Hepatocyte (in vitro differentiated cells): ENCODE measurements around the gene POLD2. TPM values are rescaled to one million over a fixed set of nuclear protein-coding genes. Genes with fewer than 3 reads are reported as not detected.

Experiments used
- DNase-seq: peaks from one replicate; pipeline ENCODE4 v3.0.0-alpha.2; 2016; ENCODE audit warnings: low spot score
- H2AFZ ChIP-seq: fragments of 200-600 bp; sonication (generic); 2 replicates; pipeline ENCODE4 v1.6.0; 2016; ENCODE audit warnings: antibody characterized with exemption, mild to moderate bottlenecking
- H3K27ac ChIP-seq: fragments of 200-600 bp; sonication (generic); 2 replicates; pipeline ENCODE4 v1.5.1; 2016; ENCODE audit warnings: mild to moderate bottlenecking
- H3K27me3 ChIP-seq: fragments of 200-600 bp; sonication (generic); 2 replicates; pipeline ENCODE4 v1.6.1; 2016
- H3K36me3 ChIP-seq: fragments of 200-600 bp; sonication (generic); replicated peaks from 2 replicates; pipeline ENCODE4 v1.5.1; 2016; ENCODE audit warnings: low read depth; ENCODE audit not compliant: insufficient read depth
- H3K4me1 ChIP-seq: fragments of 200-600 bp; sonication (generic); 2 replicates; pipeline ENCODE4 v1.5.1; 2016; ENCODE audit warnings: mild to moderate bottlenecking, moderate library complexity; ENCODE audit not compliant: insufficient read depth
- H3K4me2 ChIP-seq: fragments of 200-600 bp; sonication (generic); 2 replicates; pipeline ENCODE4 v1.6.0; 2016
- H3K4me3 ChIP-seq: fragments of 200-600 bp; sonication (generic); 2 replicates; pipeline ENCODE4 v1.5.1; 2016; ENCODE audit warnings: mild to moderate bottlenecking
- H3K79me2 ChIP-seq: fragments of 200-600 bp; sonication (generic); 2 replicates; pipeline ENCODE4 v1.6.0; 2017; ENCODE audit warnings: mild to moderate bottlenecking
- H3K9me2 ChIP-seq: fragments of 200-600 bp; sonication (generic); replicated peaks from 2 replicates; pipeline ENCODE4 v1.6.0; 2017; ENCODE audit warnings: mild to moderate bottlenecking; ENCODE audit not compliant: insufficient read depth
- H3K9me3 ChIP-seq: fragments of 200-600 bp; sonication (generic); 2 replicates; pipeline ENCODE4 v1.5.1; 2016; ENCODE audit warnings: low read depth, mild to moderate bottlenecking
- H4K20me1 ChIP-seq: fragments of 200-600 bp; sonication (generic); 2 replicates; pipeline ENCODE4 v1.6.0; 2016; ENCODE audit warnings: mild to moderate bottlenecking; ENCODE audit not compliant: insufficient read depth, poor library complexity, severe bottlenecking
- EZH2 ChIP-seq: fragments of 200-600 bp; sonication (generic); IDR thresholded peaks from 2 replicates; pipeline ENCODE4 v1.6.1; 2016; ENCODE audit warnings: antibody characterized with exemption, mild to moderate bottlenecking, borderline replicate concordance
- EZH2phosphoT487 ChIP-seq: fragments of 200-600 bp; sonication (generic); IDR thresholded peaks from one replicate; pipeline ENCODE4 v1.6.1; 2018; ENCODE audit warnings: antibody characterized with exemption, mild to moderate bottlenecking, low read depth, moderate library complexity; ENCODE audit not compliant: unreplicated experiment, severe bottlenecking
- WGBS: methylation state at CpG from one replicate; pipeline ENCODE4 v1.1.6; 2016; ENCODE audit warnings: low lambda C conversion rate; ENCODE audit errors: missing lambda C conversion rate; 5-methylcytosine and 5-hydroxymethylcytosine counted together
- microRNA-seq: library from miRNA; unstranded; fragments of <30 nt; microRNA quantifications from one replicate; pipeline ENCODE4, GENCODE V29; 2017
- polyA plus RNA-seq: library from polyadenylated mRNA; unstranded; fragments of >200 nt; fragmentation: Nextera tagmentation; extraction: Ambion mirVana; gene quantifications from 2 replicates; pipeline ENCODE4 v1.2.1, GENCODE V29; 2016
- small RNA-seq: library from RNA; depleted of rRNA; stranded (forward); fragments of <200 nt; gene quantifications from one replicate; pipeline ENCODE3, GENCODE V24; 2014
- total RNA-seq: library from RNA; depleted of rRNA; stranded (reverse); fragments of >200 nt; gene quantifications from 2 replicates; pipeline ENCODE4 v1.2.3, GENCODE V29; 2014
- TF ChIP-seq, protein P1 (sequence below): fragments of 200-600 bp; sonication (generic); IDR thresholded peaks from 2 replicates; pipeline ENCODE4 v1.5.1; 2016; ENCODE audit warnings: antibody characterized with exemption, mild to moderate bottlenecking; ENCODE audit not compliant: poor library complexity

The POLD2 gene
- total and polyA plus RNA-seq, 2 experiments from 2014 or later = 59.9 to 110 TPM

DNA sequence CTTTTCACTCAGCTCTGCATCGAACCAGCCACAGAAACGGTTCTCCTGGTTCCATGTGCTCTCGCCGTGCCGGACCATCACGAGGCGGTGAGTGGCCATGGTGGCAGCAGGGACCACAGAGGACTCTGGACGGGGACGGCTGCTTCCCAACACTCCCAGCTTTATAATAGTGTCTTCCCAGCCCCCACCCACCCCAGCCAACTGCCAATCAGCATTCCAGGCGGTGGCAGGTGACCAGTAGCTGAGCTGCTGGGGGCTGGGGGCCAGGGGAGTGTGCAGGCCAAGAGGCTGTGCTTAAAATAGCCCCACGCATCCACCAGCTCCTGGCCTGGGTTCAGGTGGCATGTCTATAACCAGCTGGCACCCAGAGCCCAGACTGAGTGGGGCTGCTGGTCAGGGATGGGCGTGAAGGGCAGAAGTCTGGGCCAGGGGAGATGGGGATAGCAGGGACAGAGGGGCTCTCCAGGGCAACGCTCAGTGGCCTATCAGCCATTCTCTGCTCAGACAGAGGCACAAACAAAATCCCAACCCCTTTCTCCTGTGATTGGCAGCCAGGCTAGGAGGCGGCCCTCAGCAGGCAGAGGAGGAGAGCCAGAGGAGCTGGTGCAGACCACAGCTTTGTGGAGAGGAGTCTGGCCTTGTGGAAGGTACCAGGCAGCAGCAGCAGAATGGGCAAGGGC, 57.8 kb downstream of the POLD2 start, which contains the start of gene PGAM2:
Gene PGAM2, minus strand, starts transcription at position 137 of the 680 bp plus-strand sequence. Its CDS starts 38 bp downstream, at position 99.
- Histone ChIP-seq H3K27me3 (no peaks in the 10 kb centered on the region), H3K27ac (no peak within 1 kb of the TSS), H3K4me2 (no peak within 1 kb of the TSS), H3K4me3 (no peak within 1 kb of the TSS), H3K79me2 (no peaks in the 10 kb centered on the region), H3K36me3 (no peaks in the 10 kb centered on the region), H3K9me3 (no peaks in the 10 kb centered on the region), H3K9me2 (no peaks in the 10 kb centered on the region), H4K20me1 (no peaks in the 10 kb centered on the region), H2AFZ (no peak within 1 kb of the TSS), H3K4me1 (no peaks in the 10 kb centered on the region)
- TF ChIP-seq EZH2phosphoT487 (no peak), EZH2 (no peak)
- no peak for DNase-seq
- 32% methylated on average over 9 of the region's 14 CpGs for WGBS

DNA sequence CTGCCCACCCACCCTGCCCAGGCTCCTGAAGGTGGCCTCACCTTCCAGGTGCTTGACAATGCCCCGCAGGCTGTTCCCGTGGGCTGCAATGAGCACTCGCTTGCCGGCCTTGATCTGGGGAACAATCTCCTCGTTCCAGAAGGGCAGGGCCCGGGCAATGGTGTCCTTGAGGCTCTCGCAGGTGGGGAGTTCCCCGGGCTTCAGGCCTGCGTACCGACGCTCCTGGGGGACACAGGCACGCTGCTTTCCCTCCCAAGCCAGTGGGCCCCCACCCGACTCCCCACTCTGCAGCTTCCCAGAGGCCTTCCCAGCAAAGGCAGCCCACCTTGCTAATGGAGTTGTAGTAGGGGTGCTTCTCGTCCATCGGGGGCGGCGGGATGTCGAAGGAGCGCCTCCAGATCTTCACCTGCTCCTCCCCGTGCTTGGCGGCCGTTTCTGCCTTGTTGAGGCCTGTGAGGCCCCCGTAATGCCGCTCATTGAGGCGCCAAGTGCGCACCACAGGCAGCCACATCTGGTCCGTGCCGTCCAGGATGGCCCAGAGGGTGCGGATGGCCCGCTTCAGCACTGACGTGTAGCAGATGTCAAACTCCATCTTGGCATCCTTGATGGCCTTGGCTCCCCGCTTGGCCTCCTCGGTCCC, 58.4 kb downstream of the POLD2 start:
- no peak overlapping the region for H3K4me2 ChIP-seq
- no peak for DNase-seq
- no peak overlapping the region for H3K4me3 ChIP-seq
- no peak for TF ChIP-seq EZH2phosphoT487
- TF ChIP-seq, protein P1, sequence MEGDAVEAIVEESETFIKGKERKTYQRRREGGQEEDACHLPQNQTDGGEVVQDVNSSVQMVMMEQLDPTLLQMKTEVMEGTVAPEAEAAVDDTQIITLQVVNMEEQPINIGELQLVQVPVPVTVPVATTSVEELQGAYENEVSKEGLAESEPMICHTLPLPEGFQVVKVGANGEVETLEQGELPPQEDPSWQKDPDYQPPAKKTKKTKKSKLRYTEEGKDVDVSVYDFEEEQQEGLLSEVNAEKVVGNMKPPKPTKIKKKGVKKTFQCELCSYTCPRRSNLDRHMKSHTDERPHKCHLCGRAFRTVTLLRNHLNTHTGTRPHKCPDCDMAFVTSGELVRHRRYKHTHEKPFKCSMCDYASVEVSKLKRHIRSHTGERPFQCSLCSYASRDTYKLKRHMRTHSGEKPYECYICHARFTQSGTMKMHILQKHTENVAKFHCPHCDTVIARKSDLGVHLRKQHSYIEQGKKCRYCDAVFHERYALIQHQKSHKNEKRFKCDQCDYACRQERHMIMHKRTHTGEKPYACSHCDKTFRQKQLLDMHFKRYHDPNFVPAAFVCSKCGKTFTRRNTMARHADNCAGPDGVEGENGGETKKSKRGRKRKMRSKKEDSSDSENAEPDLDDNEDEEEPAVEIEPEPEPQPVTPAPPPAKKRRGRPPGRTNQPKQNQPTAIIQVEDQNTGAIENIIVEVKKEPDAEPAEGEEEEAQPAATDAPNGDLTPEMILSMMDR = no peak
- no peak for TF ChIP-seq EZH2
- H3K79me2 ChIP-seq = no peaks in the 10 kb centered on the region
- no peaks in the 10 kb centered on the region for H3K27me3 ChIP-seq
- WGBS = 71% methylated on average over 27 of the region's 33 CpGs
- no peaks in the 10 kb centered on the region for H3K36me3 ChIP-seq
- H3K9me2 ChIP-seq = no peaks in the 10 kb centered on the region
- H3K9me3 ChIP-seq = no peaks in the 10 kb centered on the region
- H3K4me1 ChIP-seq = no peaks in the 10 kb centered on the region
- H4K20me1 ChIP-seq = no peaks in the 10 kb centered on the region
- H2AFZ ChIP-seq = no peak overlapping the region
- no peak overlapping the region for H3K27ac ChIP-seq

Small RNA genes within 50 kb of the gene (microRNA-seq; reads per million reads assigned to microRNA genes)
- 1.3 reads per million for gene MIR6838

Small RNA genes within 50 kb of the gene (small RNA-seq; reads per million reads assigned to genes)
- not detected for gene RNA5SP230

Other genes with a start within 250 kb of the POLD2 start
- gene URGCP, start 217.0 kb downstream of the POLD2 start, total RNA-seq = 24.9 and 28.7 TPM in 2 replicates
- 21.7 and 31.9 TPM in 2 replicates for gene URGCP, start 217.0 kb downstream of the POLD2 start, polyA plus RNA-seq
- gene UBE2D4, start 197.1 kb downstream of the POLD2 start, total RNA-seq = 12.0 and 16.7 TPM in 2 replicates
- 11.7 and 22.7 TPM in 2 replicates for gene UBE2D4, start 197.1 kb downstream of the POLD2 start, polyA plus RNA-seq
- gene SPDYE1, start 125.7 kb downstream of the POLD2 start, total RNA-seq = not detected in 2 replicates
- gene SPDYE1, start 125.7 kb downstream of the POLD2 start, polyA plus RNA-seq = 0.51 and 0.99 TPM in 2 replicates
- 70.6 and 81.8 TPM in 2 replicates for gene DBNL, start 78.8 kb downstream of the POLD2 start, total RNA-seq
- 87.2 and 91.1 TPM in 2 replicates for gene DBNL, start 78.8 kb downstream of the POLD2 start, polyA plus RNA-seq
- 0.73 TPM in 1 of 2 replicates, not detected in the other for gene PGAM2, start 58.0 kb downstream of the POLD2 start, total RNA-seq
- 0.66 TPM in 1 of 2 replicates, not detected in the other for gene PGAM2, start 58.0 kb downstream of the POLD2 start, polyA plus RNA-seq
- gene POLM, start 41.0 kb downstream of the POLD2 start, total RNA-seq = 15.5 and 22.3 TPM in 2 replicates
- gene POLM, start 41.0 kb downstream of the POLD2 start, polyA plus RNA-seq = 16.0 and 29.3 TPM in 2 replicates
- 12.8 and 26.7 TPM in 2 replicates for gene AEBP1, start 19.2 kb downstream of the POLD2 start, total RNA-seq
- gene AEBP1, start 19.2 kb downstream of the POLD2 start, polyA plus RNA-seq = 108 and 129 TPM in 2 replicates
- gene MYL7, start 17.8 kb upstream of the POLD2 start, total RNA-seq = 0.36 and 5.2 TPM in 2 replicates
- 6.9 and 8.9 TPM in 2 replicates for gene MYL7, start 17.8 kb upstream of the POLD2 start, polyA plus RNA-seq
- gene GCK, start 65.9 kb upstream of the POLD2 start, total RNA-seq = 0.72 and 2.5 TPM in 2 replicates
- 1.7 TPM in 2 replicates for gene GCK, start 65.9 kb upstream of the POLD2 start, polyA plus RNA-seq
- 86.9 and 88.9 TPM in 2 replicates for gene YKT6, start 77.4 kb upstream of the POLD2 start, total RNA-seq
- 69.3 and 75.7 TPM in 2 replicates for gene YKT6, start 77.4 kb upstream of the POLD2 start, polyA plus RNA-seq
- 0.37 TPM in 1 of 2 replicates, not detected in the other for gene CAMK2B, start 202.0 kb upstream of the POLD2 start, total RNA-seq
- 1.7 TPM in 1 of 2 replicates, not detected in the other for gene CAMK2B, start 202.0 kb upstream of the POLD2 start, polyA plus RNA-seq